Hepatocyte (in vitro differentiated cells): Measurements from ENCODE around the gene MBLAC1. TPM values are rescaled to one million over a fixed set of nuclear protein-coding genes. Genes with fewer than 3 reads are reported as not detected.

Experiments
- DNase-seq: peaks from one replicate; pipeline ENCODE4 v3.0.0-alpha.2; 2016; ENCODE audit warnings: low spot score
- H2AFZ ChIP-seq: fragments of 200-600 bp; sonication (generic); 2 replicates; pipeline ENCODE4 v1.6.0; 2016; ENCODE audit warnings: antibody characterized with exemption, mild to moderate bottlenecking
- H3K27ac ChIP-seq: fragments of 200-600 bp; sonication (generic); 2 replicates; pipeline ENCODE4 v1.5.1; 2016; ENCODE audit warnings: mild to moderate bottlenecking
- H3K27me3 ChIP-seq: fragments of 200-600 bp; sonication (generic); 2 replicates; pipeline ENCODE4 v1.6.1; 2016
- H3K36me3 ChIP-seq: fragments of 200-600 bp; sonication (generic); replicated peaks from 2 replicates; pipeline ENCODE4 v1.5.1; 2016; ENCODE audit warnings: low read depth; ENCODE audit not compliant: insufficient read depth
- H3K4me1 ChIP-seq: fragments of 200-600 bp; sonication (generic); 2 replicates; pipeline ENCODE4 v1.5.1; 2016; ENCODE audit warnings: mild to moderate bottlenecking, moderate library complexity; ENCODE audit not compliant: insufficient read depth
- H3K4me2 ChIP-seq: fragments of 200-600 bp; sonication (generic); 2 replicates; pipeline ENCODE4 v1.6.0; 2016
- H3K4me3 ChIP-seq: fragments of 200-600 bp; sonication (generic); 2 replicates; pipeline ENCODE4 v1.5.1; 2016; ENCODE audit warnings: mild to moderate bottlenecking
- H3K79me2 ChIP-seq: fragments of 200-600 bp; sonication (generic); 2 replicates; pipeline ENCODE4 v1.6.0; 2017; ENCODE audit warnings: mild to moderate bottlenecking
- H3K9me2 ChIP-seq: fragments of 200-600 bp; sonication (generic); replicated peaks from 2 replicates; pipeline ENCODE4 v1.6.0; 2017; ENCODE audit warnings: mild to moderate bottlenecking; ENCODE audit not compliant: insufficient read depth
- H3K9me3 ChIP-seq: fragments of 200-600 bp; sonication (generic); 2 replicates; pipeline ENCODE4 v1.5.1; 2016; ENCODE audit warnings: low read depth, mild to moderate bottlenecking
- H4K20me1 ChIP-seq: fragments of 200-600 bp; sonication (generic); 2 replicates; pipeline ENCODE4 v1.6.0; 2016; ENCODE audit warnings: mild to moderate bottlenecking; ENCODE audit not compliant: insufficient read depth, poor library complexity, severe bottlenecking
- EZH2 ChIP-seq: fragments of 200-600 bp; sonication (generic); IDR thresholded peaks from 2 replicates; pipeline ENCODE4 v1.6.1; 2016; ENCODE audit warnings: antibody characterized with exemption, mild to moderate bottlenecking, borderline replicate concordance
- EZH2phosphoT487 ChIP-seq: fragments of 200-600 bp; sonication (generic); IDR thresholded peaks from one replicate; pipeline ENCODE4 v1.6.1; 2018; ENCODE audit warnings: antibody characterized with exemption, mild to moderate bottlenecking, low read depth, moderate library complexity; ENCODE audit not compliant: unreplicated experiment, severe bottlenecking
- WGBS: methylation state at CpG from one replicate; pipeline ENCODE4 v1.1.6; 2016; ENCODE audit warnings: low lambda C conversion rate; ENCODE audit errors: missing lambda C conversion rate; 5-methylcytosine and 5-hydroxymethylcytosine counted together
- microRNA counts: library from miRNA; unstranded; fragments of <30 nt; microRNA quantifications from one replicate; lab custom pipeline; 2017
- microRNA-seq: library from miRNA; unstranded; fragments of <30 nt; microRNA quantifications from one replicate; pipeline ENCODE4, GENCODE V29; 2017
- polyA plus RNA-seq: library from polyadenylated mRNA; unstranded; fragments of >200 nt; fragmentation: Nextera tagmentation; extraction: Ambion mirVana; gene quantifications from 2 replicates; pipeline ENCODE4 v1.2.1, GENCODE V29; 2016
- small RNA-seq: library from RNA; depleted of rRNA; stranded (forward); fragments of <200 nt; gene quantifications from one replicate; pipeline ENCODE3, GENCODE V24; 2014
- total RNA-seq: library from RNA; depleted of rRNA; stranded (reverse); fragments of >200 nt; gene quantifications from 2 replicates; pipeline ENCODE4 v1.2.3, GENCODE V29; 2014
- TF ChIP-seq, protein P1 (sequence below): fragments of 200-600 bp; sonication (generic); IDR thresholded peaks from 2 replicates; pipeline ENCODE4 v1.5.1; 2016; ENCODE audit warnings: antibody characterized with exemption, mild to moderate bottlenecking; ENCODE audit not compliant: poor library complexity

The MBLAC1 gene
- total and polyA plus RNA-seq, 2 experiments from 2014 or later, result 2.7 to 4.5 TPM

DNA sequence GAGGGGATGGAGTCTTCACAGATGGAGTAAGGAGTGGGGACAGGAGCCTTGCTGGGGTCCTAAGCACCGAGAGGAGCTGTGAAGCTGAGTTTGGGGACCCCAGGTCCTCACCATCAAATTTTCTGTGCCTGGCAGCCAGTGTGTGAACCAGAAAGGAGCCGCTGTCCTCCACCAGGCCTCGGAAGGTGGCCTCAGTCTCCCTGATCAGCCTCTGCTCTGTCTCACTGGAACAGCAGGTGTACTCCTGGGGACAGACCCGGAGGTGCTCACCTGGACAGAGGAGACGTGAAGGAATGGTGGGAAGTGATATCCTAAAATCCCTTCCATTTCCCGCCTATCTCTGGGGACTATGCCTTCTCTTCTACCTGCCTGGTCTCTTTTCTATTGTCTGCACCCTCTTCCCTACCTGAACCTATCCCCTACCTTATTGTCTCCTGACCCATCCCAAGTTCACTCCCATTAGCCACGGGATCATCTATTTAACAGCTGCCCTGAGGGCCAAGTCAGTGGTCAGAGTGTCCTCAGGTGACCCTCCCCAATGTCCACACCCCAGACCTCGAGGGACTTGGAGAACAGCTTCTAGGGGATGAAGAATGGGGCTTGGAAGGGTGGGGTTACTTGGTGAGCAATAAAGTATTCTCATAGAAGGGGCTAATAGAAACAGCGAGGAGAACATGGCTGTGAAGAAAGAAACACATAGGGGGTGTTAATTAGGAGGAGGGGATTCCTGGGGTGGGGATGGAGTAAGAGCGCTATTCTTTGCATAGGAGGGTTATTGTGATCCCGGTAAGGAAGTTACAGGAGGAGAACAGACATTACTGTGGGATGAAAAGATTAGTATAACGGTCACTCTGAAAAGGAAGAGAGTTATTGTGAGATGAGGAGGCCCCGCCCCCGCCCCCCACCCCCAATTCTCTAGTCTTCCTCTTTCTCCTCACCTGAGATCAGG, 49.6 kb downstream of the MBLAC1 start:
- peaks cover 6% of the 10 kb centered on the region for H3K4me1 ChIP-seq
- H3K4me3 ChIP-seq, result peak overlapping the region; percentile 48
- H3K9me2 ChIP-seq, result no peaks in the 10 kb centered on the region
- TF ChIP-seq, protein P1, sequence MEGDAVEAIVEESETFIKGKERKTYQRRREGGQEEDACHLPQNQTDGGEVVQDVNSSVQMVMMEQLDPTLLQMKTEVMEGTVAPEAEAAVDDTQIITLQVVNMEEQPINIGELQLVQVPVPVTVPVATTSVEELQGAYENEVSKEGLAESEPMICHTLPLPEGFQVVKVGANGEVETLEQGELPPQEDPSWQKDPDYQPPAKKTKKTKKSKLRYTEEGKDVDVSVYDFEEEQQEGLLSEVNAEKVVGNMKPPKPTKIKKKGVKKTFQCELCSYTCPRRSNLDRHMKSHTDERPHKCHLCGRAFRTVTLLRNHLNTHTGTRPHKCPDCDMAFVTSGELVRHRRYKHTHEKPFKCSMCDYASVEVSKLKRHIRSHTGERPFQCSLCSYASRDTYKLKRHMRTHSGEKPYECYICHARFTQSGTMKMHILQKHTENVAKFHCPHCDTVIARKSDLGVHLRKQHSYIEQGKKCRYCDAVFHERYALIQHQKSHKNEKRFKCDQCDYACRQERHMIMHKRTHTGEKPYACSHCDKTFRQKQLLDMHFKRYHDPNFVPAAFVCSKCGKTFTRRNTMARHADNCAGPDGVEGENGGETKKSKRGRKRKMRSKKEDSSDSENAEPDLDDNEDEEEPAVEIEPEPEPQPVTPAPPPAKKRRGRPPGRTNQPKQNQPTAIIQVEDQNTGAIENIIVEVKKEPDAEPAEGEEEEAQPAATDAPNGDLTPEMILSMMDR, result no peak
- TF ChIP-seq EZH2phosphoT487, result no peak
- TF ChIP-seq EZH2, result no peak
- H3K27ac ChIP-seq, result no peak overlapping the region
- H3K9me3 ChIP-seq, result no peaks in the 10 kb centered on the region
- H3K27me3 ChIP-seq, result peaks cover 9% of the 10 kb centered on the region
- H4K20me1 ChIP-seq, result no peaks in the 10 kb centered on the region
- no peaks in the 10 kb centered on the region for H3K36me3 ChIP-seq
- no peaks in the 10 kb centered on the region for H3K79me2 ChIP-seq
- peak overlapping the region; percentile 82 for H3K4me2 ChIP-seq
- 45% methylated on average over 14 of the region's 14 CpGs for WGBS
- H2AFZ ChIP-seq, result peak overlapping the region; percentile 82
- DNase-seq, result no peak

DNA sequence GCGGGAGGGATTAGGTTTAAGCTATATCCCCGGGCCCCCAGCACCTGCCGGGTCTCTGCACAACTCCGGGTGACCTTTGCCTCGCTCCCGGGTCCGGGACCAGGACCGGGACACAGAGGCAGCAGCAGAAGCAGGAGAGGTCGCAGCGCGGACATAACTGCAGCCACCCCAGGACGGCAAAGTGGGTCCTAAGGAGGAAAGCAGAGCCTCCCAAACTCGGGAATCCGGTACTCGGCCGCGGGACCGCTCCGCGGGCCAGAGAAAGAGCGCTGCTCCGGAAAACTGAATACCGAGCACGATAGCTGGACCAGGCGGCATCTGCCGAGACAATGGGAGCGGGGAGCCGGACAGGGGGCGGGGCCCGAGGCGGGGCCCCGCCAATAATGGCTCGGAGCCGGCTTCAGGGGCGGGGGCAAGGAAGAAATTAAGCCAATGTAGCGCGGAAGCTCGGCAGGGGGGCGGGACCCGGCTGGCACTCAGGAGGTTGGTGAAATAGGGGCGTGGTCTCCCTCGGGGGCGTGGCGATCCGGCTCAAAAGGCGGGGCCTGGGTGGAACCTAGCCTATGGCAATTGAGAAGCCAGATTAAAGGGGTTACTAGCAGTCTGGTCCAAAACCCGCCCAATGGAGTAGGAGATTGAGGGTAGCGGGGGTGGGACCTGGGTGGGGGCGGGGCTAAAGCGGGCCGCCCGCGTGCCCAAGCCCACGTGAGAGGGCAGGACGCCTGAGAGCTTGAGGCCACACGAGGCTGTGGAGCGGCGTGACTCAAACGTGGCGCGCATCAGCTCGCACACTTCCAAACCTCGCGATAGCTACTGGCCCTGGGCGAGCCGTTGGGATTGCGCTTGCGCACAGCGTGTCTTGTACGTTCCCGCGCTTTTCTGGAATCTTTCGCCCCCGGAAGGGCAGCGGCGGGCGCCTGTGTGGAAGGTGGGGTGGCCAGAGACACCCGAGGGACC, 50.6 kb downstream of the MBLAC1 start, which contains the start of the genes GPC2 and STAG3:
TSS of gene GPC2 (minus strand) at position 337 of the 957 bp plus-strand sequence. CDS start at position 155, 182 bp downstream.
TSS of gene STAG3 (plus strand) at position 874 of the 957 bp plus-strand sequence. CDS start 2,639 bp downstream, outside the sequence.
- peak within 1 kb of the TSS; percentile 48 for H3K4me3 ChIP-seq
- no peaks in the 10 kb centered on the region for H3K4me1 ChIP-seq
- peak; percentile 96 for DNase-seq
- no peaks in the 10 kb centered on the region for H3K36me3 ChIP-seq
- no peak within 1 kb of the TSS for H3K27ac ChIP-seq
- TF ChIP-seq, protein P1, result no peak
- no peak for TF ChIP-seq EZH2phosphoT487
- no peak for TF ChIP-seq EZH2
- peak within 1 kb of the TSS; percentile 82 for H3K4me2 ChIP-seq
- peak within 1 kb of the TSS; percentile 82 for H2AFZ ChIP-seq
- H3K79me2 ChIP-seq, result no peaks in the 10 kb centered on the region
- H4K20me1 ChIP-seq, result no peaks in the 10 kb centered on the region
- H3K9me2 ChIP-seq, result no peaks in the 10 kb centered on the region
- no peaks in the 10 kb centered on the region for H3K9me3 ChIP-seq
- 21% methylated on average over 61 of the region's 78 CpGs for WGBS
- H3K27me3 ChIP-seq, result peaks cover 4% of the 10 kb centered on the region

MicroRNAs within 50 kb of the gene (microRNA counts, 767-probe panel; counts per million panel counts)
- microRNA hsa-miR-106b-5p (lab: Ali Mortazavi, UCI), result 7,217 counts per million, percentile 40 among the panel's probes with 10 or more counts
- 9,084 counts per million, percentile 70 among the panel's probes with 10 or more counts for microRNA hsa-miR-25-3p (lab: Ali Mortazavi, UCI)
- microRNA hsa-miR-93-5p (lab: Ali Mortazavi, UCI), result 9,914 counts per million, percentile 79 among the panel's probes with 10 or more counts

Small RNA genes within 50 kb of the gene (microRNA-seq; reads per million reads assigned to microRNA genes)
- gene MIR106B, result 7,790 reads per million, percentile 92 among the genes with 10 or more reads in this experiment
- 622 reads per million, percentile 75 among the genes with 10 or more reads in this experiment for gene MIR25
- gene MIR4658, result not detected
- gene MIR93, result 10,194 reads per million, percentile 94 among the genes with 10 or more reads in this experiment

Small RNA genes within 50 kb of the gene (small RNA-seq; reads per million reads assigned to genes)
- gene MIR106B, result 51.7 reads per million, percentile 97 among the genes with 10 or more reads in this experiment
- gene MIR25, result 658 reads per million, percentile 99 among the genes with 10 or more reads in this experiment
- gene MIR93, result 336 reads per million, percentile 99 among the genes with 10 or more reads in this experiment

Other genes starting within 250 kb of the MBLAC1 start
- gene OR2AE1, start 249.9 kb upstream of the MBLAC1 start, total RNA-seq, result not detected in 2 replicates
- gene OR2AE1, start 249.9 kb upstream of the MBLAC1 start, polyA plus RNA-seq, result not detected in 2 replicates
- 2.7 and 4.0 TPM in 2 replicates for gene TRIM4, start 207.4 kb upstream of the MBLAC1 start, total RNA-seq
- 1.4 and 1.5 TPM in 2 replicates for gene TRIM4, start 207.4 kb upstream of the MBLAC1 start, polyA plus RNA-seq
- not detected in 2 replicates for gene GJC3, start 197.3 kb upstream of the MBLAC1 start, total RNA-seq
- gene GJC3, start 197.3 kb upstream of the MBLAC1 start, polyA plus RNA-seq, result not detected in 2 replicates
- gene AZGP1, start 150.9 kb upstream of the MBLAC1 start, total RNA-seq, result 46.1 and 52.6 TPM in 2 replicates
- 44.3 and 73.6 TPM in 2 replicates for gene AZGP1, start 150.9 kb upstream of the MBLAC1 start, polyA plus RNA-seq
- gene ZKSCAN1, start 111.4 kb upstream of the MBLAC1 start, total RNA-seq, result 41.1 and 44.0 TPM in 2 replicates
- gene ZKSCAN1, start 111.4 kb upstream of the MBLAC1 start, polyA plus RNA-seq, result 27.0 and 29.2 TPM in 2 replicates
- gene ZSCAN21, start 77.2 kb upstream of the MBLAC1 start, total RNA-seq, result 9.6 and 10.9 TPM in 2 replicates
- 11.7 and 12.8 TPM in 2 replicates for gene ZSCAN21, start 77.2 kb upstream of the MBLAC1 start, polyA plus RNA-seq
- gene ZNF3, start 45.2 kb upstream of the MBLAC1 start, total RNA-seq, result 30.1 and 35.6 TPM in 2 replicates
- 20.7 and 28.3 TPM in 2 replicates for gene ZNF3, start 45.2 kb upstream of the MBLAC1 start, polyA plus RNA-seq
- gene COPS6, start 38.0 kb upstream of the MBLAC1 start, total RNA-seq, result 41.9 and 53.7 TPM in 2 replicates
- gene COPS6, start 38.0 kb upstream of the MBLAC1 start, polyA plus RNA-seq, result 161 and 163 TPM in 2 replicates
- gene MCM7, start 25.6 kb upstream of the MBLAC1 start, total RNA-seq, result 39.0 and 42.1 TPM in 2 replicates
- gene MCM7, start 25.6 kb upstream of the MBLAC1 start, polyA plus RNA-seq, result 49.3 and 57.5 TPM in 2 replicates
- 13.0 and 22.8 TPM in 2 replicates for gene AP4M1, start 25.3 kb upstream of the MBLAC1 start, total RNA-seq
- gene AP4M1, start 25.3 kb upstream of the MBLAC1 start, polyA plus RNA-seq, result 17.4 and 22.0 TPM in 2 replicates
- gene TAF6, start 7.6 kb upstream of the MBLAC1 start, total RNA-seq, result 13.3 and 29.2 TPM in 2 replicates
- gene TAF6, start 7.6 kb upstream of the MBLAC1 start, polyA plus RNA-seq, result 44.2 and 44.3 TPM in 2 replicates
- 19.5 and 28.1 TPM in 2 replicates for gene CNPY4, start 7.3 kb upstream of the MBLAC1 start, total RNA-seq
- 21.3 and 27.4 TPM in 2 replicates for gene CNPY4, start 7.3 kb upstream of the MBLAC1 start, polyA plus RNA-seq
- 80.1 and 90.5 TPM in 2 replicates for gene LAMTOR4, start 22.0 kb downstream of the MBLAC1 start, total RNA-seq
- 198 and 228 TPM in 2 replicates for gene LAMTOR4, start 22.0 kb downstream of the MBLAC1 start, polyA plus RNA-seq
- 7.7 and 14.7 TPM in 2 replicates for gene TRAPPC14, start 31.8 kb downstream of the MBLAC1 start, total RNA-seq
- gene TRAPPC14, start 31.8 kb downstream of the MBLAC1 start, polyA plus RNA-seq, result 18.5 and 22.3 TPM in 2 replicates
- gene GAL3ST4, start 41.6 kb downstream of the MBLAC1 start, total RNA-seq, result 0.73 and 2.6 TPM in 2 replicates
- 3.3 and 4.3 TPM in 2 replicates for gene GAL3ST4, start 41.6 kb downstream of the MBLAC1 start, polyA plus RNA-seq
- gene GPC2, start 50.4 kb downstream of the MBLAC1 start, total RNA-seq, result 2.0 and 5.3 TPM in 2 replicates
- 3.2 and 4.1 TPM in 2 replicates for gene GPC2, start 50.4 kb downstream of the MBLAC1 start, polyA plus RNA-seq
- gene STAG3, start 51.0 kb downstream of the MBLAC1 start, total RNA-seq, result 0.20 and 1.0 TPM in 2 replicates
- 3.4 and 4.8 TPM in 2 replicates for gene STAG3, start 51.0 kb downstream of the MBLAC1 start, polyA plus RNA-seq
- not detected in 2 replicates for gene PVRIG, start 93.0 kb downstream of the MBLAC1 start, total RNA-seq
- 1.4 TPM in 2 replicates for gene PVRIG, start 93.0 kb downstream of the MBLAC1 start, polyA plus RNA-seq
- gene SPDYE3, start 180.7 kb downstream of the MBLAC1 start, total RNA-seq, result not detected in 2 replicates
- gene SPDYE3, start 180.7 kb downstream of the MBLAC1 start, polyA plus RNA-seq, result 3.3 and 3.4 TPM in 2 replicates
- 17.8 and 33.2 TPM in 2 replicates for gene PILRB, start 231.2 kb downstream of the MBLAC1 start, total RNA-seq
- gene PILRB, start 231.2 kb downstream of the MBLAC1 start, polyA plus RNA-seq, result 37.4 and 63.4 TPM in 2 replicates
- gene PILRA, start 246.5 kb downstream of the MBLAC1 start, total RNA-seq, result 0.24 and 2.2 TPM in 2 replicates
- 1.1 and 3.0 TPM in 2 replicates for gene PILRA, start 246.5 kb downstream of the MBLAC1 start, polyA plus RNA-seq